ENCODE data around the gene MTFR1L.

- no peak for TF ChIP-seq CTCF (IDR thresholded peaks at IDR 0.05)
- TF ChIP-seq POLR2A (IDR thresholded peaks at IDR 0.05), result no peak
These were observed 50.3 kb downstream of the MTFR1L start for GRCh38 chr1:25869909-25870606.
